Spleen (tissue), 11 donors: ENCODE measurements around the gene XYLT1. TPM values are rescaled to one million over a fixed set of nuclear protein-coding genes. Genes with fewer than 3 reads are reported as not detected.
A peak's percentile ranks its signal among the peaks of the same experiment; 100 is the strongest.

Experiments
- DNase-seq: peaks from one replicate; pipeline ENCODE4 v3.0.0-alpha.2; 2020
- H3K27ac ChIP-seq, 8 donors: fragments of 200-600 bp; sonication (generic) in 7 of 8; 1 replicate in 4 of 8; 2 replicates in 4 of 8; pipeline versions ENCODE4 v1.5.0 to v1.8.0; 2016 to 2021; ENCODE audit warnings: inconsistent platforms in 4 of 8, mild to moderate bottlenecking in 4 of 8, moderate library complexity in 1 of 8
- H3K27me3 ChIP-seq, 7 donors: fragments of 200-600 bp; sonication (generic) in 6 of 7; replicated peaks in 1 of 7; 1 replicate in 4 of 7; 2 replicates in 3 of 7; pipeline versions ENCODE4 v1.5.0 to v1.8.0; 2016 to 2021; ENCODE audit warnings: inconsistent platforms in 3 of 7, mild to moderate bottlenecking in 1 of 7
- H3K36me3 ChIP-seq, 6 donors: fragments of 200-600 bp; sonication (generic) in 5 of 6; 1 replicate in 4 of 6; 2 replicates in 2 of 6; pipeline versions ENCODE4 v1.5.0 to v1.8.0; 2016 to 2021; ENCODE audit warnings: inconsistent platforms in 2 of 6
- H3K4me1 ChIP-seq, 6 donors: fragments of 200-600 bp; sonication (generic) in 5 of 6; 1 replicate in 3 of 6; 2 replicates in 3 of 6; pipeline versions ENCODE4 v1.5.0 to v1.8.0; 2016 to 2021; ENCODE audit warnings: inconsistent platforms in 3 of 6
- H3K4me3 ChIP-seq, 8 donors: fragments of 200-600 bp; sonication (generic) in 7 of 8; 1 replicate in 4 of 8; 2 replicates in 4 of 8; pipeline versions ENCODE4 v1.5.0 to v1.8.0; 2016 to 2021; ENCODE audit warnings: inconsistent platforms in 4 of 8, mild to moderate bottlenecking in 4 of 8, moderate library complexity in 2 of 8
- H3K9me3 ChIP-seq, 8 donors: fragments of 200-600 bp; sonication (generic) in 7 of 8; 1 replicate in 4 of 8; 2 replicates in 4 of 8; pipeline versions ENCODE4 v1.5.0 to v1.8.0; 2016 to 2021; ENCODE audit warnings: inconsistent platforms in 4 of 8
- CTCF ChIP-seq, 11 experiments: fragments of 200-600 bp in 7 of 11; fragments of 450-650 bp in 4 of 11; sonication (generic) in 4 of 11; IDR thresholded peaks in 8 of 11; conservative IDR thresholded peaks in 3 of 11; 1 replicate in 7 of 11; 2 replicates in 4 of 11; pipeline versions ENCODE4 v1.4.0 to v1.8.0; 2016 to 2021; ENCODE audit warnings: antibody characterized with exemption in 11 of 11, inconsistent platforms in 4 of 11, mild to moderate bottlenecking in 1 of 11
- POLR2A ChIP-seq, 3 donors: fragments of 450-650 bp; IDR thresholded peaks; one replicate each; pipeline ENCODE4 v1.5.1; 2017; ENCODE audit warnings: antibody characterized with exemption in 3 of 3, mild to moderate bottlenecking in 1 of 3
- POLR2AphosphoS5 ChIP-seq, 3 donors: sonication (generic); formaldehyde crosslinking; IDR thresholded peaks; one replicate each; pipeline ENCODE4 v1.5.1; 2017; ENCODE audit warnings: antibody characterized with exemption in 3 of 3
- WGBS, 5 donors: extraction: QIAGEN DNeasy Blood & Tissue Kit in 3 of 5; methylation state at CpG; one replicate each; pipeline versions ENCODE4 v1.1.5 to v1.1.7; 2013 to 2018; 5-methylcytosine and 5-hydroxymethylcytosine counted together
- intact Hi-C: fragments of 100-400 bp; cut with DNase I; formaldehyde crosslinking; loops from one replicate; pipeline ENCODE4 v1.15.0; 2023; ENCODE audit warnings: low total_unique reads
- polyA plus RNA-seq, 3 donors: library from polyadenylated mRNA; stranded (reverse); fragments of 200-250 nt; gene quantifications; one replicate each; pipeline ENCODE4 v1.2.1, GENCODE V29; 2013
- total RNA-seq, 7 donors: library from RNA; depleted of rRNA in 3 of 7; stranded (reverse); fragments of >200 nt in 3 of 7; fragmentation: NEBNext Ultra II Directional in 4 of 7; extraction: Animal tissue kit (Norgen Biotek cat#: 25700) in 4 of 7; gene quantifications; one replicate each; pipeline versions ENCODE4 v1.1.0 to v1.2.1, GENCODE V29; 2016 to 2021
- donor health status: healthy with polysubstance abuse.
- donor health status: DM: no; HTN: no; CAD: no; lungs with moderate emphysema.
- donor health status: DM: no; HTN: no; CAD: no.
- donor health status: Bipolar disorder and iron deficiency.
- donor health status: healthy.
- donor health status: DM: no; HTN: no; CAD: no.
- donor health status: DM: yes; HTN: yes; CAD: no.

The XYLT1 gene
- total and polyA plus RNA-seq, 10 donors, result 2.1 to 40.7 (median 23.5) TPM

- H3K27ac ChIP-seq, result no peak overlapping the region
- no peak for TF ChIP-seq POLR2A (IDR thresholded peaks at IDR 0.05)
- no peak for TF ChIP-seq CTCF (IDR thresholded peaks at IDR 0.05 in 8 of 11, conservative IDR thresholded peaks at IDR 0.05 in 3 of 11)
- no peak for TF ChIP-seq POLR2AphosphoS5 (IDR thresholded peaks at IDR 0.05)
- H3K4me3 ChIP-seq, result no peak overlapping the region
- 82 to 89% (median 85%) methylated on average over 22 to 24 of the region's 24 CpGs for WGBS, 5 donors
- no peaks in the 10 kb centered on the region for H3K27me3 ChIP-seq
- no peaks in the 10 kb centered on the region for H3K36me3 ChIP-seq
- peaks cover 0 to 69% (median 16%) of the 10 kb centered on the region in 6 donors for H3K4me1 ChIP-seq
- peaks cover 0 to 3% (median 0%) of the 10 kb centered on the region in 8 donors for H3K9me3 ChIP-seq
- intact Hi-C loops, result no loop called here
- no peak for DNase-seq
Measured at GRCh38 chr16:17404941-17405689, 65.6 kb downstream of the XYLT1 start.

- no peak for DNase-seq
- intact Hi-C loops, result no loop called here
- TF ChIP-seq POLR2AphosphoS5 (IDR thresholded peaks at IDR 0.05) (no peak), CTCF (IDR thresholded peaks at IDR 0.05 in 8 of 11, conservative IDR thresholded peaks at IDR 0.05 in 3 of 11) (no peak), POLR2A (IDR thresholded peaks at IDR 0.05) (no peak)
- Histone ChIP-seq H3K27me3 (no peaks in the 10 kb centered on the region), H3K9me3 (peaks cover 0 to 3% (median 0%) of the 10 kb centered on the region in 8 donors), H3K4me1 (peaks cover 0 to 58% (median 6%) of the 10 kb centered on the region in 6 donors), H3K4me3 (no peak overlapping the region), H3K27ac (no peak overlapping the region), H3K36me3 (no peaks in the 10 kb centered on the region)
- WGBS, 5 donors, result 85 to 92% (median 88%) methylated on average over 9 of the region's 9 CpGs
Measured at GRCh38 chr16:17403859-17404545, 66.8 kb downstream of the XYLT1 start.

- 84 to 95% (median 92%) methylated on average over 10 of the region's 10 CpGs for WGBS, 5 donors
- peaks cover 0 to 53% (median 4%) of the 10 kb centered on the region in 6 donors for H3K4me1 ChIP-seq
- DNase-seq, result no peak
Measured at GRCh38 chr16:17403156-17403809, 67.5 kb downstream of the XYLT1 start.

GRCh38 chr16:17397499-17397891 lies 73.3 kb downstream of the XYLT1 start:
- H3K4me1 ChIP-seq, result peaks cover 8 to 70% (median 35%) of the 10 kb centered on the region in 6 donors
- WGBS, 5 donors, result 49 to 76% (median 63%) methylated on average over 4 of the region's 4 CpGs
- TF ChIP-seq POLR2AphosphoS5 (IDR thresholded peaks at IDR 0.05) (peak in 1 of 3 donors; percentile 65), POLR2A (IDR thresholded peaks at IDR 0.05) (no peak)
- H3K27me3 ChIP-seq, result no peaks in the 10 kb centered on the region
- intact Hi-C loops, result no loop called here
- H3K9me3 ChIP-seq, result no peaks in the 10 kb centered on the region
- H3K4me3 ChIP-seq, result no peak overlapping the region
- H3K27ac ChIP-seq, result peak overlapping the region in 5 of 8 donors; percentile 1 to 57 (median 37)
- DNase-seq, result no peak
- H3K36me3 ChIP-seq, result no peaks in the 10 kb centered on the region

More at GRCh38 chr16:17403156-17403809, 67.5 kb downstream of the XYLT1 start:
- Histone ChIP-seq H3K27ac (no peak overlapping the region), H3K4me3 (no peak overlapping the region), H3K9me3 (peaks cover 0 to 3% (median 0%) of the 10 kb centered on the region in 8 donors), H3K27me3 (no peaks in the 10 kb centered on the region), H3K36me3 (no peaks in the 10 kb centered on the region)
- TF ChIP-seq POLR2A (IDR thresholded peaks at IDR 0.05), result no peak
- intact Hi-C loops, result no loop called here
